Measurements from ENCODE around the gene ABHD14A.

GRCh38 chr3:51977446-51978142, 2.7 kb downstream of the ABHD14A start:
- TF ChIP-seq, protein P1, sequence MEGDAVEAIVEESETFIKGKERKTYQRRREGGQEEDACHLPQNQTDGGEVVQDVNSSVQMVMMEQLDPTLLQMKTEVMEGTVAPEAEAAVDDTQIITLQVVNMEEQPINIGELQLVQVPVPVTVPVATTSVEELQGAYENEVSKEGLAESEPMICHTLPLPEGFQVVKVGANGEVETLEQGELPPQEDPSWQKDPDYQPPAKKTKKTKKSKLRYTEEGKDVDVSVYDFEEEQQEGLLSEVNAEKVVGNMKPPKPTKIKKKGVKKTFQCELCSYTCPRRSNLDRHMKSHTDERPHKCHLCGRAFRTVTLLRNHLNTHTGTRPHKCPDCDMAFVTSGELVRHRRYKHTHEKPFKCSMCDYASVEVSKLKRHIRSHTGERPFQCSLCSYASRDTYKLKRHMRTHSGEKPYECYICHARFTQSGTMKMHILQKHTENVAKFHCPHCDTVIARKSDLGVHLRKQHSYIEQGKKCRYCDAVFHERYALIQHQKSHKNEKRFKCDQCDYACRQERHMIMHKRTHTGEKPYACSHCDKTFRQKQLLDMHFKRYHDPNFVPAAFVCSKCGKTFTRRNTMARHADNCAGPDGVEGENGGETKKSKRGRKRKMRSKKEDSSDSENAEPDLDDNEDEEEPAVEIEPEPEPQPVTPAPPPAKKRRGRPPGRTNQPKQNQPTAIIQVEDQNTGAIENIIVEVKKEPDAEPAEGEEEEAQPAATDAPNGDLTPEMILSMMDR (IDR thresholded peaks at IDR 0.05): no peak
- no peak for TF ChIP-seq POLR2A (IDR thresholded peaks at IDR 0.05)
